Stimulated activated CD4-positive, alpha-beta T cell treated with anti-CD3 and anti-CD28 coated beads, Interleukin-15, amount 100 ng/mL, for 24 hours (primary cell): Measurements from ENCODE around the gene CAPN8.

Source experiments
- DNase-seq: peaks from one replicate; pipeline ENCODE4 v3.0.0-alpha.2; 2020

CAPN8 gene

GRCh38 chr1:223609977-223610376 lies 55.5 kb downstream of the CAPN8 start:
- DNase-seq = no peak

- no peak for DNase-seq
These were observed 56.4 kb downstream of the CAPN8 start for GRCh38 chr1:223609066-223609465.

- no peak for DNase-seq
These were observed 107.0 kb downstream of the CAPN8 start for GRCh38 chr1:223558512-223558911.

GRCh38 chr1:223557130-223557475 lies 108.4 kb downstream of the CAPN8 start:
- DNase-seq = no peak

DNA sequence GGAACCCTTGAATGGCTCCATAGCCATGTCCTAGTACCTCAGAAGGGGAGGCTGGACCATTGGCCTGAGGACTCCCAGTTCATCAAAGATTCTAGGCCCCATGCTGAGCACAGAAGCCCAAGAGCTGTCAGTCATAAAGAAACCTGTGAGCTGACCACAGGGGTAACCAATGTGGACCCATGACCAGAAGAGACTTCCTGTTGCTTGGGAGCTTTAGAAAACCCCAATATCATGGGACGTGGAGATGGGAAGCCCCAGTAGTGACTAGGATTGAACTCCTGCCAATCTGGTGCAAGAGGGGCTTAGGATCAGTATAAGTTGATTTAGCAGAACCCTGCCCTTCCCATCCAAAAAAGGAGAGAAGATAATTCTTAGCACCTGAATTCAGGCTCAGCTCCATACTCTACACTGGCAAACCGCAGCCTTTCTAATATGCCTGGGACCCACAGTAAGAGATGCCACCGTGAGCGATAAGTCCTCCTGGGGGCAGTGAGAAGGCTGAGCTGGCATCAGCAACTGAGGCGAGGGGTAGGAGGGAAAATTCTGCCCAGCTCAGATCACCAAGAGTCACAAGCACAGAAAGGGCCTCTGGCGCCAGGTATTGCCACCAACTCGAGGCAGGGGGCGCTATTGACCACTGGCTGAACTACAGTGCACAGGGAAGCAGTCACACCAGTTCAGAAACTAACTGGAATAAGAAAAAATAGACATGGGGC lies 108.9 kb downstream of the CAPN8 start:
- DNase-seq = peak; percentile 67

- no peak for DNase-seq
These were observed 111.5 kb downstream of the CAPN8 start for GRCh38 chr1:223553957-223554356.

DNA sequence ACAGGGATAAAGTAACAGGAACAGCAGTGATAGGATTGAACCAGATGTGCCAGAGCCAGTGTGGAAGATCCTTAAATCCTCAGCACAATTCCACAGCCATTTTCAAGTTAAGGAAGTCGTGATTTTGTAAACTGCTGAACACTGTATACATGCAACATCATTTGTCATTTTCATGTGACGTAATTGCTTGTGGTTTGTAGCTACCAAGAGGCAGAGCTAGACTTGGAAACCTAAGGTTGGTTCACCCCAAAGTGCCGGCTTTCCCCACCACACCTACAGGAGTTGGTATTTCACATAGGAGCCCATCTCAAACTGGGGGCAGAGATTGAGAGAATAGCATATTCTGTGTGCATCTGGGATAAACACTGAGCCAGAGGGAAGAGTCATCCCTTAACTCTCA lies 113.9 kb downstream of the CAPN8 start:
- DNase-seq = no peak

DNA sequence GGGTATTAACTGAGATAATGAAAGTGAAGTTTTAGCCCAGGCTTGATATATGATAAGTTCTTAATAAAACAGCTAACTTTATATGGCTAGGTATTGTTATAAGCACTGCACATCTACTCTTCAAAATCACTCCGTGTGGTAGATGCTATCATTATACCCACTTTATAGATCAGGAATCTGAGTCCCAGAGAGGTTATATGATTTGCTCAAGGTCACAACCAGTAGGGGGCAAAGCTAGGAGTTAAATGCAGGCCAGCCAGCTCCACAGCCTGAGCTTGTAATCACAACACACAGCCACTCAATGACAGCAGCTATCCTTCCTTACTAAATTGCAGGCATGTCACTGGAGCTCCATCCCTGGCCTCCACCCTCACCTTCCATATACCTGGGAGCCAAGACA lies 115.8 kb downstream of the CAPN8 start:
- DNase-seq = no peak

DNA sequence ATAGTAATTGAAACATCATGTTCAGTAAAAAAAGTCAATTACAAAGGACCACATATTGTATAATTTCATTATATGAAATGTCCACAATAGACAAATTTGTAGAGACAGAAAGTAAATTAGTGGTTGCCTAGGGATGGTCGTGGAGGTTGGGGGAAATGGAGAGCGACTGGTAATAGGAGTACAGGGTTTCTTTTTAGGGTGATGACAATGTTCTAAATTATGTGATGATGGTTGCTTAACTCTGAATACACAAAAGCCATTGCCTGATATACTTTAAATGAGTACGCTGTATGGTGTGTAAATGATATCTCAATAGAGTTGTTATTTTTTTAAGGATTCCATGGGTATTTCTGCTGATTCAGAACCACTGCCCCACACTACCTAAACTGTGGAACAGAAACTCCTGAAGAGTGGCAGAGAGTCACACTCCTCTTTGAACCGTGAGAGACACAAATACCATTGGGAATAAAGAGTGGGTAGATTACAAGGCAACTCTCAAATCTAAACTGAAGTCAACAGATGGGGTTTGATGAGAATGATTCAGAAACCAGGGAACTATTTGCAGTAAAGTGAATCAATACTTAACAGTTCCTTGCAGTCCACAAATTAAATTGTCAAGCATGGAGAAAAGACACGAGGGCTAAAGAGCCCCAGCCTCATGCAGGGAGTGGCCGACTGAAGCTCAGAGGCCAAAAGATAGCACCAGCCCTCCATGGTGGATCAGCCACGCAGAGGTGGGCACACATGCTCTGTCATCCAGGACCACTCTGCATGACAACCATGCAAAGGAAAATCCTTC lies 118.0 kb downstream of the CAPN8 start:
- DNase-seq = no peak

DNA sequence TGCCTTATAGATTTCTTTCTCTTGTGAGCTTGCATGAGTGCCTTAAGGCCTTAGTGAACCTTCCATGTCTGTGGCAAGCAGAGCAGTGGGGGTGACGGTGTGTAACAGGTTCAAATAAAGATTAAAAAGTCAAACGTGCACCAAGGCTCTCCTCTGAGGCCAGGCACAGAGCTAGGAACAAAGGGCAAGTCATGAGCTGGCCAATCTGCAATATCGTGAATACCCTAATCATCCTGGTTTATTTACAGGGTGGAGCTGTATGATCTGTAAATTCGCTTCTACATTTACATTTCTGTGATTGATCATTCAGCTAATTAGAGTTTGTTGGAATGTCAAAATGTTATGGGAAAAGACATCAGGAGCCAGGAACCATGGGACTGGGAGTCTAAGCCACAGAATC lies 120.2 kb downstream of the CAPN8 start:
- no peak for DNase-seq

- DNase-seq = no peak
These were observed 121.9 kb downstream of the CAPN8 start for GRCh38 chr1:223543560-223543959.

DNA sequence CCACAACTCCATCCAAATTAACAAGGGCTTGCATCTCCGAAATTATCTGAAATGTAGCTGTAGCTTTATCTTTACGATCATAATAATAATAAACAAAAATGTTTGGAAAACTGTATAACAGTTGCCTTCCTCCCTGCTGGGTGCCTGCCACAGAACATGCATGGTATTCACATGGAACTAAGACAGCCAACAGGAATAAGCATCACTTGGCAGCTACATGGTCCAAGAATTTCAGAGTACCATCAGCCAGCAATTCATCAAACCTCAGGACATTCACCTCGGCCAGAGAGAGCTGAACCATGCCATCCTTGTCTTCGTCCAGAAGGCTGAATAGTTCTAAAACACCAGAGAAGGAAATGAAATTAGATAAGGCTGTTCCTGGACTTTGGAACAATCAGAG lies 122.7 kb downstream of the CAPN8 start:
- DNase-seq = no peak

- DNase-seq = no peak
These were observed 124.9 kb downstream of the CAPN8 start for GRCh38 chr1:223540485-223541106.

DNA sequence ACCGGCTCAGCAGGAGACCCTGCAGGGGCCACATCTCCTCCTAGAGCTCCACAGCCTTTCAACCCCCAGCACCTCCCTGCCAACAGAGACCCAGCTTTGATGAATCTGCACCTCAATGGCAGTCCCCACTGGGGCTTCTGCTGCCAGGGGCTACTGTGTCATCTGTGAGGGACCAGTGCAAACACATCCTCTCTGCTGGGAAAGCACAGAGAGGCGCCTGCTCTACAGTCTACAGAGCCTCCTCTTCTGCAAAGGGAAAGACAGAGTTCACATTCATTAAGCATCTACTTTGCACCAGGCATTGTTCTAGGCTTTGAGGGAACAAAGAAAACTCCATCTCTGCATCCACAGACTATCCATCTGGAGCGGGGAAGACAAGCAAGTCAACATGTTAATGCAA lies 125.8 kb downstream of the CAPN8 start:
- DNase-seq = no peak

GRCh38 chr1:223538981-223539380 lies 126.5 kb downstream of the CAPN8 start:
- DNase-seq = no peak

GRCh38 chr1:223535319-223535718 lies 130.2 kb downstream of the CAPN8 start:
- DNase-seq = no peak

GRCh38 chr1:223534677-223535076 lies 130.8 kb downstream of the CAPN8 start:
- DNase-seq = no peak

GRCh38 chr1:223533708-223534107 lies 131.8 kb downstream of the CAPN8 start:
- DNase-seq = no peak

DNA sequence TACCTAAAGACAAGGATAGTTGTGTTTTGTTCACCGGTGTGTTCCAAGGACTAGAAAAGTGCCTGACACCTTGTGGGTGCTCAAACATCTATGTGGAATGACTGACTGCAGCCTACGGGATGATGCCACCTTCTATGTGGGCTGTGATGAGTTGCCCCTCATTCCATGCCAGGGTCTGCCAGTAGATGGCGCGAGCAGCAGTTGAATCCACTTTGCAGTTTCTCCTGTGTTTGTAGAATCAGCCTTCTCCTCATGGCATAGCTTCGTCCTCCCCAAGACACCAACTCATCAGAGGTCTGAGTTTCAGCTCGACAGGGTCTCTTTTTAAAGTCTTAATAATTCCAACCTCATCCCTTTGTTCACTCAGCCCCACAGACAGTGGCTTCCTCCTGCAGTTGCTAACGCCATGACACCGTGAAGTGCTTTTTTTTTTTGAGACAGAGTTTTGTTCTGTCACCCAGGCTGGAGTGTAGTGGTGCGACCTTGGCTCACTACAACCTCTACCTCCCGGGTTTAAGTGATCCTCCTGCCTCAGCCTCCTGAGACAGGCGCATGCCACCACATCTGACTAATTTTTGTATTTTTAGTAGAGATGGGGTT lies 133.7 kb downstream of the CAPN8 start:
- peak; percentile 68 for DNase-seq

DNA sequence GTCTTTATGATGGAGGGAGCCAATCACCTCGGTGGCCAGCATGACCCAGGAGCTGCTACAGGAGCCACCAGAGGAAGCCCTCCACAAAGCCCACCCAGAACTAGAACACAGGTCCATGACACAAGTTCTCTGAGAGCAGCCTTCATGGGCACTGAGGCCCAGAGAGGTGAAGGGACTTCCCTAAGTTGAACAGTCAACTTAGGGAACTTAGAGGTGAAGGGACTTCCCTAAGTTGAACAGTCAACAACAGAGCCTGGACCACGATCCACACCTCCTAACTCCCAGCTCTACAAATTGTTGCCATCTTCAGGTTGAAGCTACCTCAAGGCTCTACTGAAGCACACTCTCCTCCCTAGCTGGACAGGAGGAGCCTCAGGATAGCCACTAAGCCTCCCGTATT lies 139.5 kb downstream of the CAPN8 start:
- DNase-seq = no peak

- no peak for DNase-seq
These were observed 140.0 kb downstream of the CAPN8 start for GRCh38 chr1:223525546-223525945.

GRCh38 chr1:223524930-223525451 lies 140.5 kb downstream of the CAPN8 start:
- DNase-seq = no peak

- DNase-seq = no peak
These were observed 144.4 kb downstream of the CAPN8 start for GRCh38 chr1:223521150-223521549.

GRCh38 chr1:223520200-223520599 lies 145.3 kb downstream of the CAPN8 start:
- no peak for DNase-seq
